Measurements from ENCODE around the gene CHRNG.

CHRNG gene, protein sequence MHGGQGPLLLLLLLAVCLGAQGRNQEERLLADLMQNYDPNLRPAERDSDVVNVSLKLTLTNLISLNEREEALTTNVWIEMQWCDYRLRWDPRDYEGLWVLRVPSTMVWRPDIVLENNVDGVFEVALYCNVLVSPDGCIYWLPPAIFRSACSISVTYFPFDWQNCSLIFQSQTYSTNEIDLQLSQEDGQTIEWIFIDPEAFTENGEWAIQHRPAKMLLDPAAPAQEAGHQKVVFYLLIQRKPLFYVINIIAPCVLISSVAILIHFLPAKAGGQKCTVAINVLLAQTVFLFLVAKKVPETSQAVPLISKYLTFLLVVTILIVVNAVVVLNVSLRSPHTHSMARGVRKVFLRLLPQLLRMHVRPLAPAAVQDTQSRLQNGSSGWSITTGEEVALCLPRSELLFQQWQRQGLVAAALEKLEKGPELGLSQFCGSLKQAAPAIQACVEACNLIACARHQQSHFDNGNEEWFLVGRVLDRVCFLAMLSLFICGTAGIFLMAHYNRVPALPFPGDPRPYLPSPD

DNA sequence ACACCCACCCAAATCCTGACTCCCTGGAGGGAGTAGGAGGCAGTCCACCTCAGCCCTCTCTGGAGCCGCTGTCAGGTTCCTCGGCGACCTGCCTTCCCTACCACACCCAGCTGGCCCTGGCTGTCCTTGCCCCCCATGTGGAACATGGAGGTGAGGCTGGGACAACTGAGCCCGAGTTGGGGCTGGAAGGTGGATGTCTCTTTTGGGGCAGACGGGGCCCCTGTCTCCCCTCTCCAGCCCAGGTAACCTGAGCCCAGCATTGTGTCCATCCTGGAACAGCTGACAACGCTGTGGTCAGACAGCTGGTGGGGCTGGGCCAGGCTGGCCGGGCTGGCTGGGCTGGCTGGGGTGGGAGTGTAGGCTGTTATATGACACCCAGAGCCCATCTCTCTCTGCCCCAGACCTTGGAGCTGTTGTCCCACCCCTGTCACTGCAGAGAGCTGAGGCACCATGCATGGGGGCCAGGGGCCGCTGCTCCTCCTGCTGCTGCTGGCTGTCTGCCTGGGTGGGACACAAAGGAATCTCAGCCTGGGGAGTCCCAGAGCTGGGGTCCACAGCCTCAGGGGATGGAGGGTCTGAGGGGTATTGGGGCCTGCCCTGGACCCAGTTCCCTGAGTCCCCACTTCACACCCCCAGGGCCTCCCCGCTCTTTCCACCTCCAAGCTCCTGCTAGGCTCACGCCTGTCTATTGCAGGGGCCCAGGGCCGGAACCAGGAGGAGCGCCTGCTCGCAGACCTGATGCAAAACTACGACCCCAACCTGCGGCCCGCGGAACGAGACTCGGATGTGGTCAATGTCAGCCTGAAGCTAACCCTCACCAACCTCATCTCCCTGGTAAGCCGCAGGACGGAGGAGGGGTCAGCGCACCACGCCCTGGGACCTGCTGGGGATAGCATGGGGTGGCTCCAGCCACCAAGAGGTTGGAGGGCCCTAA lies at the start of gene CHRNG:
Gene CHRNG (plus strand): TSS at position 395 of the 934 bp plus-strand sequence. CDS start 56 bp downstream, at position 451.
- no peak for DNase-seq

DNA sequence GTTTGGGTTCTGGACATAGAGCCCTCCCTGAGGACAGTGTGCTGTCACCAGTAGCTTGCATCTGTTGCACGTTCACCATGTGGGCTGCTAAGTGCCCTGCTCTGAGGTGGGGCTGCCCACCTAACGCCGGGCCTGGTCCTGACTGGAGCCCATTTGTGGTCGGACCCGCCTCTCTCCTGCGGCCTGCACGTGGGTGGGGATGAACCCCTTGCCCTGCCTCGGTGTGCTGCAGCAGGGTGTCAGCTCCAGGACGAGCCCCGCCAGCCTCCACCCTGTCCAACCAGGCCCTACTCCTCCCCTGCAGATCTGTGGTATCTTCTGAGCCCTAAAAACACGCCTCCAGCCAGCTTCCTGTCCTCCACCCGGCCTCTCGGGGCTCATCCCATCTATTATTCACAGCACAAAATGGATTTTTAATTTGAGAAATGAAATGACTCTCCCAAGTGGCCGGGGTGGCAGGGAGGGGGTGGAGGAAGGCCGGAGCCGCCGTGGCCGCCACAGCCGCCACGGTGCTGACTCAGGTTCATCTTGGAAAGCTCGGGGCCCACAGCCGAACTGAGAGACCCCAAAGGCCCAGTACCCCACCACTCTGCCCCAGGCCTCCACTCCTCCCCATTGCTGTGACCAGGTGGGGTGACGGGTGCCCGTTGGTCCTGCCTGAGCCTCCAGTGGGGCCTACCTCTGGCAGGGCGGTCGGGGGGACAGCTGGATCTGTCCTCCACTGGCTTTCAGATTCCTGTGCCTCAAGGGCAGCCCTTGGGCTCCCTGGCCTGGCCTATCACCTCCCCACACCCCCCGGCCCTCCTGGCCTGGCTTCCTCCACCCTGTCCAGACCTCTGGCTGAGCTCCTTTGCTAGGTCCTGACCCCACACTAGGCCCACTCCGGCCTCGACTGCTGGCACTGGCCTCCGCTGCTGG lies 49.0 kb upstream of the CHRNG start:
- no peak for DNase-seq

DNA sequence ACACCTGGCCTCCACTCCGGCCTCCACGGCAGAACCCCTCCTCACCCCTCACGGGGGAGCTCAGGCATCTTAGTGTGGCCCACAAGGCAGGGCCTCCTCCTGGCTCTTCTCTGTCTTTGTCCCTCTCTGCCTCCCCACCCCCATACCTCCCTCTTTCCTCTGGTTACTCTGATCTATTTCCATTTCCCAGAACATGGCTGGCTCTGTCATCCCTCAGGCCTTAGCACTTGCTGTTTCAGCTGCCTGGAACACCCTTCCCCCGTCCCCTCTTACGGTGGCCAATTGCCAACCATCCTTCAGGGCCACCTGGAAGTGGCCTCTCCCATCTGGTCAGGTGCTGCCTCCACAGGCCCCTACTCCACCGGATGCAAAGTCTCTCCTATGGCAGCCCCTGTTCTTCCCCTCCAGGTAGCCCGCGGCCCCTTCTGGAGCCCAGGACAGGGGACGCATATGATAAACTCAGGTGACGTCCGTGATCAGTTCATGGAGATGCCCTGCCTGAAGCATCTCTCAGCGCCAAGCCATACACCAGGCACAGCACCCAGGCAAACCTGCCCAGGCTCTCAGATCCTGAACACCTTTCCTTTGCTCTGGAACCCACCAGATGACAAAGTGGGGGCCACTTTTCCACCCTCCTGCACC lies 48.2 kb upstream of the CHRNG start:
- no peak for DNase-seq

DNA sequence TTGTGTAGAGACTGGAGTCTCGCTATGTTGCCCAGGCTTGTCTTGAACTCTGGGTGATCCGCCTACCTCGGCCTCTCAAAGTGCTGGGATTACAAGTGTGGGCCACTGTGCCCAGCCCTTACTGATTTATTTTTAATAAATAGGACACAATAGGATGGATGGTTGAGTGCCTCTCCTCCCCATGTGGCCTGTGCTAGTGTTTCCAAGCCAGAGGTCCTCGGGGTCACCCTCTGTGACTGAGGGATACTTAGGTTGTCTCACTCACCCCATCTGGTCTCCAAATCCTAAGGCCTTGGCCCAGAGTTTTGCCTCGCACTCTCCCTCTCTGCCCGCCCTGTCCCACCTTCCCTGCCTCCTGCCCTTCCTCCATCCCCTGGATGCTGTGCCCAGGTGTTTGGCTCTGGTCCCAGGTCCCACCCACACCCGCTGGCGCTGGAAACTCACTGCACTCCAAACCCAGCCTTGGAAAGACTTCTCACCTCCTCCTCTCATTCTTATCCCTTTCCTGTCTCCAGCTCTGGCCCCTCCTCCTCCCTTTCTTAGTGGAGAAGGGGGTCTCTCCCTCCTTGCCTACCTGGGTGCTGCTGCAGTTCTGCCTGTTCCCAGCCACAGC lies 47.1 kb upstream of the CHRNG start:
- no peak for DNase-seq

DNA sequence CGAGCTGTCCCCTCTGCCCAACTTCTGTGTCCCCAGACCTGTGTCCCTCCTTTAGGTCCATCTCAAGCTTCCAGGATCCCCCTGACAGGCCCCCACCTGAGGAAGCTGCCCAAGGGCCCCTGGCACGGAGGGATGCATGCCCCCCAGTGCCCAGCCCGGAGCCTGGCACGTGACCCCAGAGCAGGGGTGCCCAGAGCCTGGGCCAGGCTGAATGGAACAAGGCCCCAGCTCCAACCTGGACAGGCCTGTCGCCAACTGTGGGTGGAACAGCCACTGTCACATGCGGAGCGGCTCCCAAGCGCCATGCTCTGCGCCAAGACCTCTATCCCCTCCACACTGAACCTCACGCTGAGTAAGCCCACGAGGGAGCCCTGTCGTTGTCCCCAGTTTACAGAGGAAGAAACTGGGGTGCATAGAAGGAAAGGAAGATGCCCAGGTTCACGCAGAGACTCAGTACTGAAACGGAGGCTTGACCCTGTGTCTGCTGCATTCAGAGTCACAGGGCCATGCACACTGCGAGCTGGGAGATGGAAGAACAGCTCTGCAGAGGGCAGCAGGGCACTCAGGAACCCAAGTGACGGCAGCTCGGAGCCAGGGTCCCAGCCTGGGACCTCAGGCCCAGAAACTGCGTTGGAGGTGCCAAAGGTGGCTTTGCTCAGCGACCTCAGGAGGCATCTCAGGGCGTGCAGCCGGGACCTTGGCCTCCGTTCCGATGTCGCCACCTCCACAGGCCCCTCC lies 46.4 kb upstream of the CHRNG start:
- no peak for DNase-seq

DNA sequence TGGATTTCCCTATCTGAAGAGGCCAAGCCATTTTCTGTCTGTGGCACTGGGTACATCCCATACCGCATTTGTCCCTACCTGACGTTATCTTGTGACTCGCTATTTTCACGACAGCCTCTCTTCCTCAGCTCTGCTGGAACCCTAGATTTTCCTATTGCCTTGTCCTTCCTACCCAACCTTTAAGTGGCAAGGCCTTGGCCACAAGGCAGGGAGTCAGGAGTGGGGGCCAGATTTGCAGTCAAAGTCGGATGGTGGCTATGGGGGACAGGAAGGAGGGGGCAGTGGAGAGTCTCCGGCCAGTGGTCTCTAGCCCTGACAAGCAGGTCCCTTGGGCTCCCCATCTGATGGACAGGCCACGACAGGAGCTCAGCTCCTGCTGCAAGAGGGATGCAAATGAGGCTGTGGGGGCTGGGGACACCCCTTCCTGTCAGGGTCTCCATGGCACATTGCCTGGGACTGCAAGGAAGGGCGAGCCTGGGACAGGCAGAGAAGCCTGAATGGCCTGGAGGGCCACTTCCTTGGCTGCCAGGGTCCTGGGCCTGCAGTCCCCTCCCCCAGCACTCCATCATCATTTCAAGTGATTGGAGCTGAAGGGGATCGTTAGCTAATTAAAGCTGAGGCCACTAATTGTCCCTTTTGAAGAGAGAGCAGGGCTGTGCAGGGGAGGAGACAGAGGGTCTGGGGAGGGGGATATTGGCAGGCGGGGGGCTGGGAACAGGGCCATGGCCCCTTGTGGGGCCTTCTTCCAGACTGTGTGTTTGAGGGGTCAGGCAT lies 45.6 kb upstream of the CHRNG start:
- DNase-seq: no peak

DNA sequence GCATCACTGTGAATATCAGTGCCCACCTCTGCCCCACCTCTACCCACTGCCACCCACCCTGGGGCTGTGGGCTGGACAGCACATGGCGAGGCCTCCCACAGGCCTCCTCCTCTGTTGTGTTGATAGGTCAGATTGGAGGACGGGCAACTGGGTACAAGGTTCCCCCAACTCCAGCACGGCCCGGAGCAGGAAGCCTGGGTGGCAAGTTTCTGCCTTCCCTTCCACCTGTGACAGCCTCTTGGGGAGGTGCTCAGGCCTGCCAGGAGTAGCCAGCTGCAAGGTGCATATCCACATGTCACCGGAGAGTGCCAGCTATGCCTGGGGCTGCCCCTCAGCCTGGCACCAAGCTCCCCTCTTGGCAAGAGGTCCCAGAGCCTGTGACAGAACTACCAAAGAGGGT lies 45.0 kb upstream of the CHRNG start:
- DNase-seq: no peak

DNA sequence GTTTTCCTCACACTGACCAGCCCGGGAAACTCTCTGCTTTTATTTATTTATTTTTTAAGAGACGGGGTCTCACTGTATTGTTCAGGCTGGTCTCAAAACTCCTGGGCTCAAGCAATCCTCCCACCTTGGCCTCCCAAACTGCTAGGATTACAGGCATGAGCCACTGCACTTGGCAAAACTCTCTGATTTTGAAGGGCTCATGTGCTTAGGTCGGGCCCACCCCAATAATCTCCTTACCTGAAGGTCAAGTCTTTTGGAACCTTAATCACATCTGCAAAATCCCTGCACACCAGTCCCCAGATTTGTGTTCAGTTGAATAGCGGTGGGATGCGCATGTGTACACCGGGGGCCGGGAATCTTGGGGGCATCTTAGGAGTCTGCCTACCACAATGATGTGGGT lies 44.2 kb upstream of the CHRNG start:
- no peak for DNase-seq

DNA sequence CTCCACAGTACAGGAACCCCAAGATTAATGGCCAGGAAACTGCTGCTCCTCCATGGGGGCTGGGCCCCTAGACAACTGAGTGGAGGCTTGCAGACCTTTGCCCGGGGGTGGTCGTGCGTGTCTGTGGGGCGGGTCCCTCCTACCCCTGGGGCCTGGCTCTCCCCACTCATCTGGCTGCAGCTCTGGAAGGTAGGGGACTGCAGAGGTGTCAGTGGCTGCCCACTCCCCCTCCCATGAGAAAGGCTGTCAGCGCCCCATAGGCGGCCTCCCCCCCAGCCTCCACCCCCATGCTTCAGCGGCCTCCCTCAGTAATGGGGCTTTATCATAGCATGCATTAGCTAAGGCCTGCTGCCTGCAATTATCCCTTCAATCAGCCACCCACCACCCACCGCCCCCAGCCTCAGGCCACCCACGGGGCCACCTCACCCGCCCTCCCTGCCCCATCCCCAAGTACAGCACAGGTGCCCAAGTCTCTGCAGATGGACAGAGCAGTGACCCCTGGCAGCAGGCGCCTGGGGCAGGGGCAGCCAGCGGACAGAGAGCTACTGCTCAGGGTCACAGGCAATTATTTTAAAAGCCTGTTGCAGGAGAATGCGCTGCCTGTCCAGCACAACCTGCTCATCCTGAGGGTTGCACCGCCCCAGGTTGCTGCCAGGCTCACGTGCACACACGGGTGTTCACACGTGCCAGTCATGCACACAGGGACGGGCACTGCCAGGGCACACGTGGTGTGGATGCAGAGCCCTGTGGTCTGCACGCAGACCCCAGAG lies 42.8 kb upstream of the CHRNG start:
- DNase-seq: no peak

DNA sequence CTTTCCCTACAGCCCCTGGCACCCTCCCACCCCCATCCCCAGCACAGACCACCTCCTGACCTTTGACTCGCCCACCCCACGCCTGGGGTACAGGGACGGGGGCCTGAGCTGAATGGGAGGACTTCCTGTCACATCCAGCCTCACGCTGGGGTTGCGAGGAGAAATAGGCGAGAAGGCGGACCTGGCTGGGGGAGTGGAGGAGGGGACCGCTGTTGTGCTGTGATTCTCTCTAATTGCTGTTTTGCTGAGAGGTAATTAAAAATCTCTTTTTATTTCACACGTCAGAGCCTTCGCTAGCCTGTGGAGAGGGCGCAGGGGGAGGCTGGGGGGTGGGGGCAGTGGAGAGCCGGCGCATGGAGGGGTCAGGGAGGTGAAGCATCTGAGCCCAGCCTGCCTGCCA lies 42.1 kb upstream of the CHRNG start:
- no peak for DNase-seq

DNA sequence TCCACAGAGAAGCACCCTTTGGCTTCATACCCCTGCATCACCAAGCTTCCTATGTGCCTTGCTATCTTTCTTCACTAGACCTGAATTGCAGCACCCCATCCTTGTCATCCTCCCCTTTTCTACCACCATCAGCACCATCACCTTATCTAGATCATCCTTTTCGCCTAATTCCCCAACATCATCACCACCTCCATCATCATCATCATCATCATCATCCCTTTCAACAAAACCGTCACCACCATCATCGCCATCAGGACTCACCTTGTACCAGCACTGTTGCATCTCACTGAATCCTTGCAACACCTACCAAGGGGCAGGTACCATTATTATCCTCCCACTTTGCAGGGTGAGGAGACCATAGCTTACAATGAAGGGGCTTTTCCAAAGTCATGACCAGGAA lies 41.0 kb upstream of the CHRNG start:
- DNase-seq: no peak

DNA sequence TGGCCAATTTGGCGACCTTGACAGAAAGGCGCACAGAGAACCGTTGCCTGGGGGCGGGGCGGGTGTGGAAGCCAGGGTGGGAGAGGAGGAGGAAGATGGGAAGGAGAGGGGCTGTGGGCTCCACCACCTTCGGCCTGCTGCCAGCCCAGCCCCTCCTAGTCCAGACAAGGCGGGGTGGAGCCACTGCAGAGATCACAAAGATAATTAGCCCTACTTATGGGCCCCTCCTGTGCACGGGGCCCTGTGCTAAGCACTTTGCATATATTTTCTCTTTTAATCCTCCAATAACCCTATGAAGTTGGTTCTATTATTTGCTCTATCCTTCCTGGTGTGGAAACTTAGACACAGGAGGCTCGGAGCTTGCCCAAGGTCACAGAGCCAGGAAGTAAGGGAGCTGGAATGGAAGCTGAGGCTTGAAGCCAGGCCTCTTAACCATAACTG lies 38.1 kb upstream of the CHRNG start:
- no peak for DNase-seq

DNA sequence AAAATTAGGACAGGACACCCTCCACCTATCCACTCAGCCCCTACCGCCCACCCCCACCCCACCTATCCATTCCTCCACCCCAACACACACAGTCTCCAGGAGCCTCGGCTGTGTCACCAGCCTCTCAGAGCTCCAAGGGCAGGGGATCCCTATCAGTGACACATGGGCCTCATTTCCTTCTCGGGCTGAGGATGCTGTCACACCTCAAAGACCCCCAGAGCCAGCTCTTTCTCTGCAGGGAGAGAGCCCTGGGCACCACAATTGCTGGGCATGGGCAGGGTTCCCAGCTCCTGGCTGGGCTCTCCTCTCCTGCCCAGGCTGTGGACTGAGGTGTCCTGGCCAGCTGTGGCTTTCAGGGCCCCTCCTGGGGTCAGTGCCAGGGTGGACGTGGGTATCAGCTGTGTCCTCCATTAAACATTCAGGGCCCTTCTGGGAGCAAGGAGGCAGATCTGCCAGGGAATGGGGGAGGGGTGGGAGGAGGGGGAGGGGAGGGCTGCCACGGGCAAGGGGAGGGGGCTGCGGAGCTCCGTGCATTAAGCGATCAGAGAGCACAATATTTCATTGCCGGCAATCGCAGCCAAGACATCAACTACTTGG lies 37.6 kb upstream of the CHRNG start:
- DNase-seq: no peak

DNA sequence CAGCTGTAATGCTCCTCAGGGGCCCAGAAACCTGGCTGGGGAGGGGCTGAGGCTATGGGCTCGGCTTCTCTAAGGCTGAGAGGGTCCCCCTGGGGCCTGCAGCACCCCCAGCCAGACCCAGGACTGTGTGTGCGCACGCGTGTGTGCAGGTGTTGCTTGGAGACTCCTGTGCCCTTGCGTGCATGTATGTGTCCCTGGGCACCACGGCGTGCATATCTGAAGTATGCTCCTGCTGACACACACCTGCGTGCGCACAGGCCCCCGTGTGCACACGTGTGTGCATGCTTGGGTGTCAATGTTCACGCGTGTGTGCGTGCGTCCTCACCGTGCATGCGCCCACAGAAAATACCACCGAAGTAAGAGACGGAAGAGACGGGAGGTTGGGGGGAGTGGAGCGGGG lies 37.0 kb upstream of the CHRNG start:
- DNase-seq: no peak

DNA sequence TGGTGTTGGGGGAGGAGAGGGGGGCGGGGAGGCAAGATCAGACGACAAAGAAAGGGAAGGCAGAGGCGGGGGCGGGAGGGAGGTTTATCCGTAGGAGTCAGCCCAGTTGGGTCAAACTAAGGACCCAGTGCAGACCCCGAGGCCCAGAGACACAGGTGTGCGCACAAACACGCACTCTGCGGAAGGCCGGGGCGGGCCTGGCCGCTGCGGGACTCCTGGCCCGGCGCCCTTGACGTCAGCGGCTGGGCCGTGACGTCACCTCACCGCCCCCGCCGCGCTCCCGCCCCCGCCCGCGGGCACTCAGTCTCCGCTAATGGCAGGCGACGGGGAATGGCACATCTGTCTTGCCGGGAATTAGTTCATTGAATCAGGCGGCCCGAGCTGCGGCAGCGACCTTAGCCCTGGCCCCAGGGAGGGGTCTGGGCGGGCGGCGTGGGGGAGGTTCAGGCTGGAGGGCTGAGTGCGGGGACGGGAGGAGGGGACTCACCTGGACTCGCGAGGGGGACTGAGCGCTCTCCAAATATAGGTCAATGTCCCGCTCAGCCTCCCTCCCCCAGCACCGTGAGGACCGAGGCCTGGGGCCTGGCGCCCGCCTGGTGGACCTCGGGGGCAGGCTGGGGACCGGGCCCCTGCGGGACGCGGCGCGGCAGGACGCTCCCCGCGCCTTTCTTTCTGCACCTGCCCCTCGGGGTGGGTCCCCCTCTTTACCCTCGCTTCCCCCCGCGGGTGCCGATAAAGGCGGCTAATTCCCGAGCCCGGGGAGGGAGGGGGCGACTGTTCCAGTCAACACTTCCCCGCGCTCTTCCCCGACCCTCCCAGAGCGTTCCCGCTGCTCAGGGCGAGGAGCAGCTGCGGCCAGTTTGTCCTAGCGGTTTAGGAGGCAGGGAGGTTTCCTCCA lies 36.3 kb upstream of the CHRNG start:
- no peak for DNase-seq

DNA sequence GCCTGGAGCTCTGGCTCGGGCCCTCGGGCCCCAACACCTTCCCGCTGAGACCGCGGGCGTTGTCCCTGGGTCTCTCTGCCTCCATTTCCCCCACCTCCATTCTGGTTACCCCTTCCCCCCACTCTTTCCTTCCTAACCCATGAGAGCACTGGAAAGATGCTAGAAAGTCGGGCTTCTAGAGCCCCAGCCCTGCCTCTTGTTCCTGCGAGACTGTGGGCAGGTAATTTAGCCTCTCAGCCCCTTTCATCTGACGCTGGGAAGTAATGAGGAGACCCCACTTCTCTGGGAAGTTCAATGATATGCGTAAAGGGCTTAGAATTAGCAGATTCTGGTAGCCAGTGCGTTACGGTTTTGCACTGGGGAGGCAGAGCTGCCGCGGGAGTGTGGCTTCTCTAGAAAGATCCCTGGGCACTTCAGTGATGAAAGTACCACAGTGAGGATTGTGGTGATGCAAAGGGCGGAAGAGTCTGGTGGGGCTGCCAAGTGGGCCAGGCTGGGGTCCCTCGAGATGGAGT lies 35.6 kb upstream of the CHRNG start:
- DNase-seq: no peak

DNA sequence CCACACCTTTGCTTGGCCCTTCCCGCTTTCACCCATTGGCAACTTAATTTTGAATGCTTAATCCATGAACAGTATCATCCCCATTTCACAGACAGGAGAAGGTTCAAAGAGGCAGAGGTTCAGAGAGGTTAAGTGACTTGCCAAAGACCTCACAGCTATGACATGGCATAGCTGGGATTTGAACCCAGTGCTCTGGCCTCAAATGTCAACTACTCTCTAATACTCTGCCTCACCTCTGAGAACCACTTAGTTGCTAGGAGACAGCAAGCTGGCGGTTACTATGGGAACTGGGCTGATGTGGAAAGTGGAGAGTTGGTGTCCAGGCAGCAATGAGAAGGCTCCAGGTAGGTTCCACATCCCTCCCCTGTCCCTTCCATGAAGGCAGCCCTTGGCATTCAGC lies 35.1 kb upstream of the CHRNG start:
- DNase-seq: no peak

DNA sequence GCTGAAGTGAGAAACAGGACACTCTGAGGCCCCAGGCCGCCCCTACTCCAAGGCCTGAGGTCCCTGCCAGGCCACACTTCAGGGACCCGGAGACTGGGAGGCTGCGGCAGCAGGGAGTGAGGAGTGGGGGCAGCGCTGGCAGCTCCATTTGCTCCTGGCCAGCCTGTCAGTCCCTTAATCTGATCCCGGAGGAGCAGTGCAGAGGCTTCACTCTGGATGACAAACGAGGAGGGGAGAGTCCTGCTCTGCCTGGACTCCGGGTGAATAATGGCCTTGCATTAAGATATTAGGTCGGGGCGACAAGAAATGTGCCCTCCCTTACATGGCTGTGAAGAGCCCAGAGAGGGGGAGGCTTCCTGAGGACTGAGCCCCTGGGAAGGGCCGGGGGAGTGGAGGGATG lies 33.6 kb upstream of the CHRNG start:
- no peak for DNase-seq
